Left lung (tissue), 10 donors: ENCODE measurements around the gene TAOK3. TPM values are rescaled to one million over a fixed set of nuclear protein-coding genes. Genes with fewer than 3 reads are reported as not detected.
"Not testable (repeated sequence)": the region's sequence is repeated elsewhere in the genome, so short reads cannot be mapped to it uniquely, and the experiment has no call there.

Source experiments
- ATAC-seq: fragments of 200-7000 bp; cut with Tn5 transposase; one replicate; pipeline ENCODE4 v1.9.1; 2020; ENCODE audit warnings: moderate library complexity
- DNase-seq, 4 donors: peaks; one replicate each; pipeline ENCODE4 v3.0.0-alpha.2; 2013 to 2020
- H3K27ac ChIP-seq, 2 donors: fragments of 200-600 bp; sonication (generic) in 1 of 2; one replicate each; pipeline versions ENCODE4 v1.5.0 to v1.8.0; 2020 to 2021
- H3K27me3 ChIP-seq, 2 donors: fragments of 200-600 bp; sonication (generic) in 1 of 2; one replicate each; pipeline versions ENCODE4 v1.5.0 to v1.8.0; 2020 to 2021
- H3K36me3 ChIP-seq, 2 donors: fragments of 200-600 bp; sonication (generic) in 1 of 2; one replicate each; pipeline versions ENCODE4 v1.5.0 to v1.8.0; 2020 to 2021
- H3K4me1 ChIP-seq, 2 donors: fragments of 200-600 bp; one replicate each; pipeline ENCODE4 v1.8.0; 2021
- H3K4me3 ChIP-seq, 2 donors: fragments of 200-600 bp; sonication (generic) in 1 of 2; one replicate each; pipeline versions ENCODE4 v1.5.0 to v1.8.0; 2020 to 2021; ENCODE audit warnings: mild to moderate bottlenecking in 1 of 2
- H3K9me3 ChIP-seq, 2 donors: fragments of 200-600 bp; sonication (generic) in 1 of 2; one replicate each; pipeline versions ENCODE4 v1.5.0 to v1.8.0; 2020 to 2021
- intact Hi-C, 2 donors: fragments of 100-400 bp; cut with DNase I; formaldehyde crosslinking; loops; one replicate each; pipeline versions ENCODE4 v1.11.2 to v1.14.2; 2022
- polyA plus RNA-seq, 6 donors: library from polyadenylated mRNA; unstranded; fragments of 120-200 nt; gene quantifications; one replicate each; pipeline ENCODE4 v1.2.1, GENCODE V29; 2013; ENCODE audit not compliant: insufficient read length in 6 of 6
- total RNA-seq, 2 donors: library from RNA; stranded (reverse); fragmentation: NEBNext Ultra II Directional; extraction: Animal tissue kit (Norgen Biotek cat#: 25700); gene quantifications; one replicate each; pipeline ENCODE4 v1.2.1, GENCODE V29; 2021
- TF ChIP-seq, protein P1 (sequence below), 2 donors: fragments of 200-600 bp; sonication (generic) in 1 of 2; IDR thresholded peaks; one replicate each; pipeline versions ENCODE4 v1.5.0 to v1.8.0; 2021; ENCODE audit warnings: antibody characterized with exemption in 2 of 2
- donor health status: DM: no; HTN: yes; CAD: no.
- donor health status: DM: no; HTN: no; CAD: no.

TAOK3 gene
- total and polyA plus RNA-seq, 8 donors: 39.5 to 61.8 (median 52.1) TPM

DNA sequence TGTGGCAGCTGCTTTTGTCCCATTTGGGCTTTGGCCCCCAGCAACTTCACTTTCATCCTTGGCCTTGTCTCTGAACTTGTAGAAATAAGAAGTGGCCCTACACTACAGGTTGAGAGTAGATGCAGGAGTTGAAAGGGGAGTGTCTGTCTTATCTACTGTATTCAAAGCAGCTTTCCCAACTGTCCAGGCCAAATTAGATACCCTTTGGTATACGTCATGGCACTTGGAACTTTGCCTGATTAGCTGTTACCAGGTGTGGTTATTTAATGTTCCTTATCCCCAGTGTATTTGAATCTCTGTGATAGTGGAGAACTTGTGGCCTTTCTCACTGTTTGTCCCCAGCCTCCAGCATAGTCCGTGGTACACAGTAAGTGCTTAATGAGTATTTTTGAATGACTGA is 37.1 kb upstream of the TAOK3 start:
- Histone ChIP-seq H3K4me3 (no peak overlapping the region), H3K27ac (no peak overlapping the region), H3K27me3 (no peaks in the 10 kb centered on the region), H3K36me3 (peaks cover 0 to 88% of the 10 kb centered on the region in 2 donors), H3K4me1 (no peaks in the 10 kb centered on the region), H3K9me3 (no peaks in the 10 kb centered on the region)
- intact Hi-C loops: no loop called here
- TF ChIP-seq, protein P1, sequence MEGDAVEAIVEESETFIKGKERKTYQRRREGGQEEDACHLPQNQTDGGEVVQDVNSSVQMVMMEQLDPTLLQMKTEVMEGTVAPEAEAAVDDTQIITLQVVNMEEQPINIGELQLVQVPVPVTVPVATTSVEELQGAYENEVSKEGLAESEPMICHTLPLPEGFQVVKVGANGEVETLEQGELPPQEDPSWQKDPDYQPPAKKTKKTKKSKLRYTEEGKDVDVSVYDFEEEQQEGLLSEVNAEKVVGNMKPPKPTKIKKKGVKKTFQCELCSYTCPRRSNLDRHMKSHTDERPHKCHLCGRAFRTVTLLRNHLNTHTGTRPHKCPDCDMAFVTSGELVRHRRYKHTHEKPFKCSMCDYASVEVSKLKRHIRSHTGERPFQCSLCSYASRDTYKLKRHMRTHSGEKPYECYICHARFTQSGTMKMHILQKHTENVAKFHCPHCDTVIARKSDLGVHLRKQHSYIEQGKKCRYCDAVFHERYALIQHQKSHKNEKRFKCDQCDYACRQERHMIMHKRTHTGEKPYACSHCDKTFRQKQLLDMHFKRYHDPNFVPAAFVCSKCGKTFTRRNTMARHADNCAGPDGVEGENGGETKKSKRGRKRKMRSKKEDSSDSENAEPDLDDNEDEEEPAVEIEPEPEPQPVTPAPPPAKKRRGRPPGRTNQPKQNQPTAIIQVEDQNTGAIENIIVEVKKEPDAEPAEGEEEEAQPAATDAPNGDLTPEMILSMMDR (IDR thresholded peaks at IDR 0.05): no peak
- DNase-seq: no peak
- no peak for ATAC-seq

DNA sequence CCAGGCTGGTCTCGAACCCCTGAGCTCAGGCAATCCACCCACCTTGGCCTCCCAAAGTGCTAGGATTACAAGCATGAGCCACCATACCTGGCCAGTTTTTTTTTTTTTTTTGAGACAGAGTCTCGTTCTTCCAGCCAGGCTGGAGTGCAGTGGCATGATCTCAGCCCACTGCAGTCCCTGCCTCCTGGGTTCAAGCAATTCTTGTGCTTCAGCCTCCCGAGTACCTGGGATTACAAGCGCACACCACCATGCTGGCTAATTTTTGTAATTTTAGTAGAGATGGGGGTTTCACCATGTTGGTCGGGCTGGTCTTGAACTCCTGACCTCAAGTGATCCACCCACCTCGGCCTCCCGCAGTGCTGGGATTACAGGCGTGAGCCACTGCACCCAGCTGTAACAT is 35.5 kb upstream of the TAOK3 start:
- intact Hi-C loops, H3K27me3 ChIP-seq, H3K4me3 ChIP-seq, H3K27ac ChIP-seq, DNase-seq, H3K9me3 ChIP-seq, H3K4me1 ChIP-seq, ATAC-seq: not testable (repeated sequence)
- H3K36me3 ChIP-seq: peaks cover 0 to 88% of the 10 kb centered on the region in 2 donors

DNA sequence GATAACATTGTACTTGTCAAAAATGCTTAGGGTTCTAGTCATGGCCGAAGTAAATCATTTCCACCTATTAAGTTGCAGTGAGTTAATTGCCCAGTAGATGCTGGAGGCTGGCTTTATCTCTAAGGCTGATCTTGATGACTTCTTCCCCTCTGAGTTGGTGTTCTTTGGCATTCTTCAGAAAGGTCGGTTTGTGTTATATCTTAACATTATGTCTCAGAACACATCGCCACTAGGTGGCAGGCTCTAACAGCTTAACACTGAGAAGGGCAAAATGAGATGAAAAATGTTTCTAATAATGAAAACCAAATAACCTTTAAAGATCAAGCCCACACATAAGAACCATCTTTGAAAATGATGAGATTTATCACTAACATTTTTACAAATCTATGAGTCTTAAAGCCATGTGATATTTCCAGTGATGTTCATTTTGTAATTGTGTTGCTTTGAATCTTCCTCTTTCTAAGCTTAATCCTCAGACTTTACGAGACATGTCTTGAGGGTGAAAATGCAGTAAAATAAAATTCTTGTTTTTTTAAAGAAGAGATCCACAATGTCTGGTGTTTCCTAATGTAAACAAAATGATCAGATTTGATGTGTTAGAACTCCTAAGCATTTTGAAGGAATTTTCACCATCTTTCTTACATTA is 32.3 kb upstream of the TAOK3 start:
- intact Hi-C loops: no loop called here
- Histone ChIP-seq H3K4me1 (no peaks in the 10 kb centered on the region), H3K4me3 (no peak overlapping the region), H3K9me3 (no peaks in the 10 kb centered on the region), H3K27me3 (no peaks in the 10 kb centered on the region), H3K27ac (no peak overlapping the region), H3K36me3 (peaks cover 0 to 93% of the 10 kb centered on the region in 2 donors)
- DNase-seq (peak in 2 of 4 donors; percentile 40 to 58), ATAC-seq (peak; percentile 80)
- TF ChIP-seq, protein P1 (IDR thresholded peaks at IDR 0.05): peak; percentile 47 to 65

DNA sequence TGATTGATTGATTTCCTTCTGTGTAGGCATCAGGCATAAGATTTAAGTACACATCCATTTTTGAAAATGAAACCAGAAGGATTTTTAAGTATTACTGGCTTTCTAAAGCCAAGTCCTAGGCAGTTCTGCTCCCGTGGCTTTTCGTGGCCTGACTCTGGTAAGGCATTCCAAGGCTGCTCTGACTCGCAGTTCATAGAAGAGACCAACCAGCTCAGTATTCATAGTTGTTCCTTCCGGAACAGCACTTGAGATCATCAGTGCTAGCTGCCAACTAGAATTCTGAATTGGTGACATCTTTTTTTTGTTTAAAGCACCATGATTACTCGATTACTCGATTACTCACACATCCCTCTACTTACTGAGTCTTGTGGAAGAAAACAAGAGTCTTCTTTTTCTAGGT is 29.5 kb upstream of the TAOK3 start:
- Histone ChIP-seq H3K27me3 (no peaks in the 10 kb centered on the region), H3K4me1 (no peaks in the 10 kb centered on the region), H3K36me3 (peaks cover 0 to 97% of the 10 kb centered on the region in 2 donors), H3K9me3 (no peaks in the 10 kb centered on the region), H3K4me3 (no peak overlapping the region), H3K27ac (no peak overlapping the region)
- intact Hi-C loops: no loop called here
- no peak for ATAC-seq
- TF ChIP-seq, protein P1 (IDR thresholded peaks at IDR 0.05): no peak
- DNase-seq: no peak

DNA sequence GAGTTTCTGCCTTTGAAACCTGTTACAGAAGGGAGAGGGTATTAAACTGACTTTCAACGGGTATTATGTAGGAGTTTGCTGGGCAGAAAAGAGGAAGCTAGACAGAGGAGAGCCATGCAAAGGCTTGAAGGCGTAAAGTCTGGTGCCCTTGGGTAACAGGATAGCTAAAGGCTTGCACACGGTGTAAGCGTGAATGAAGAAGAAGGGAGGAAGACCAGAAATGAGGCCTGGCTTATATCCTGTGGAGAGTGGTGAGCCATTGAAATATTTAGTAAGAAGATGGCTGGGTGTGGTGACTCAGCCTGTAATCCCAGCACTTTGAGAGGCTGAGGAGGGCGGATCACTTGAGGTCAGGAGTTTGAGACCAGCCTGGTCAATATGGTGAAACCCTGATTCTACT is 26.2 kb upstream of the TAOK3 start:
- H3K4me3 ChIP-seq: no peak overlapping the region
- H3K4me1 ChIP-seq: no peaks in the 10 kb centered on the region
- H3K27me3 ChIP-seq: no peaks in the 10 kb centered on the region
- no peak overlapping the region for H3K27ac ChIP-seq
- H3K9me3 ChIP-seq: no peaks in the 10 kb centered on the region
- H3K36me3 ChIP-seq: peaks cover 0 to 98% of the 10 kb centered on the region in 2 donors
- DNase-seq: no peak
- TF ChIP-seq, protein P1 (IDR thresholded peaks at IDR 0.05): no peak
- intact Hi-C loops: no loop called here
- ATAC-seq: peak; percentile 43

DNA sequence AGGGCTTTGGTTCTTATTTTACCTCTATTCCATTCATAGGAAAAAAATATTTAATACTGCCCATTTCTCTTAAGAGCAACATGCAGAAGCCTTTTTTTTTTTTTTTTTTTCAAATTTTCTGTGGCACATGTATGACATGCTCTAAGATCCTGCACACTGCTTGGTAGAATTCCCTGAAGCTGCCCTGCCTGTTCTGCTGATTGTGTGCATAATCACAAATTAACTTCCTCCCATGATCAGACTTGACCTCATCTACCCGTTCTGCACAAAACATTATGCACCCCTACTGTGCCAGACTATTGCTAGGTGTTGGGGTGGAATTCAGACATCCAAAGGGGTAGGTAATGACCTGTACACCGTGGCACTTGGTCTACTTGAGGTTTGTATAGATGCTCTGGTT is 25.8 kb upstream of the TAOK3 start:
- Histone ChIP-seq H3K27ac (no peak overlapping the region), H3K4me1 (no peaks in the 10 kb centered on the region), H3K27me3 (no peaks in the 10 kb centered on the region), H3K36me3 (peaks cover 0 to 98% of the 10 kb centered on the region in 2 donors), H3K9me3 (no peaks in the 10 kb centered on the region), H3K4me3 (no peak overlapping the region)
- intact Hi-C loops: no loop called here
- TF ChIP-seq, protein P1 (IDR thresholded peaks at IDR 0.05): no peak
- ATAC-seq: no peak
- DNase-seq: no peak
